Activated CD4-positive, alpha-beta T cell treated with anti-CD3 and anti-CD28 coated beads for 24 hours (primary cell): ENCODE data around the gene FLG2.
"Not testable (repeated sequence)": the region's sequence is repeated elsewhere in the genome, so short reads cannot be mapped to it uniquely, and the experiment has no call there.

Experiments used
- DNase-seq, 2 donors: peaks; one replicate each; pipeline ENCODE4 v3.0.0-alpha.2; 2020; ENCODE audit warnings: low read depth in 2 of 2

FLG2 gene

DNA sequence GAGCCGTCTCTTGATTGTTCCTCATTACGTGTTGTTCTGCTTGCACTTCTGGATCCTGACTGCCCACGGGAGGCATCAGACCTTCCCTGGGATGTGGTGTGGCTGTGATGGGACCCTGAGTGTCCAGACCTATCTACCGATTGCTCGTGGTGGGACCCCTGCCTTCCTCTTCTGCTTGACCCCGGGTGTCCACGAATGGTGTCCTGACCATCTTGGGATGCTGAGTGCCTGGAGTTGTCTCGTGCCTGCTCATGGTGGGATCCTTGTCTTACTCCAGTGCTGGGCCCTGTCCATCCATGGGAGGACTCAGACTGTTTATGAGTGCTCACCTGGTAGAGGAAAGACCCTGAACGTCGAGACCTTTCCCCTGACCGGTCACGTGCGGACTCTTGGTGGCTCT lies 47.6 kb downstream of the FLG2 start:
- DNase-seq, result not testable (repeated sequence)

DNA sequence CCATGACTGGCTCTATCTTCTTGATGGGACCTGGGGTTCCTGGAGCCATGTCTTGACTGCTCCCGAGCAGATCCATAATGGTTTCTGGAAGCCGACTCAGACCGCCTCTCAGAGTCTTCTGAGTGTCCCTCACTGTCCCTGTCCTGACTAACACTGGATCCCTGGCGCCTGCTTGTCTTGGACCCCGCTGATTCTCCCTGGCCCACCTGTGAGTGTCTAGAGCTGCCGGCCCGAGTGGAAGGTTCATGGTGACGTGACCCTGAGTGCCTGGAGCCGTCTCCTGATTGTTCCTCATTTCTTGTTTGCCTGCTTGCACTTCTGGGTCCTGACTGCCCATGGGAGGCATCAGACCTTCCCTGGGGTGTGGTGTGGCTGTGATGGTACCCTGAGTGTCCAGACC lies 49.9 kb downstream of the FLG2 start:
- no peak for DNase-seq

DNA sequence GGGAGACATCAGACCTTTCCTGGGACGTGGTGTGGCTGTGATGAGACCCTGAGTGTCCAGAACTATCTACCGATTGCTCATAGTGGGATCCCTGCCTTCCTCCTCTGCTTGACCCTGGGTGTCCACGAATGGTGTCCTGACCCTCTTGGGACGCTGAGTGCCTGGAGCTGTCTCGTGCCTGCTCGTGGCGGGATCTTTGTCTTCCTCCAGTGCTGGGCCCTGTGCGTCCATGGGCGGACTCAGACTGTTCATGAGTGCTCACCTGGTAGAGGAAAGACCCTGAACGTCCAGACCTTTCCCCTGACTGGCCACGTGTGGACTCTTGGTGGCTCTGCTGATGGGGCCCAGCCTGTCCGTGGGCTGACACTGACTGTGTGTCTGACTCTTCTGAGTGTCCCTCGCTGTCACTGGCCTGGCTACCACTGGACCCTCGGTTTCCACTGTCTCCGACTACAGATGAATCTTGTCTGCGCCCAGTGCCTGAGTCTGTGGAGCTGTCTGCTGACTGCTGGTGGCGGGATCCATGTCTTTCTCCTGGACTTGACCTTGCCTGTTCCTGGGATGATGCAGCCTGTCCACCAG lies 50.4 kb downstream of the FLG2 start:
- DNase-seq, result not testable (repeated sequence)

DNA sequence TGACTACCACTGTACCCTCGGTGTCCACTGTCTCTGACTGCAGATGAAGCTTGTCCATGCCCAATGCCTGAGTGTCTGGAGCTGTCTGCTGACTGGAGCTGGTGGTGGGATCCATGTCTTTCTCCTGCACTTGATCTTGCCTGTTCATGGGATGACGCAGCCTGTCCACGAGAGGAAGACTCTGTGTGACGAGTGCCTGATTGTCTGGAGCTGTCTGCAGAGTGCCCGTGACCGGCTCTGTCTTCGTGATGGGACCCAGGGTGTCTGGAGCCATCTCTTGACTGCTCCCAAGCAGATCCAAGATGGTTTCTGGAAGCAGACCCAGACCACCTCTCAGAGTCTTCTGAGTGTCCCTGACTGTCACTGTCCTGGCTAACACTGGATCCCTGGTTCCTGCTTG lies 51.0 kb downstream of the FLG2 start:
- DNase-seq, result not testable (repeated sequence)

DNA sequence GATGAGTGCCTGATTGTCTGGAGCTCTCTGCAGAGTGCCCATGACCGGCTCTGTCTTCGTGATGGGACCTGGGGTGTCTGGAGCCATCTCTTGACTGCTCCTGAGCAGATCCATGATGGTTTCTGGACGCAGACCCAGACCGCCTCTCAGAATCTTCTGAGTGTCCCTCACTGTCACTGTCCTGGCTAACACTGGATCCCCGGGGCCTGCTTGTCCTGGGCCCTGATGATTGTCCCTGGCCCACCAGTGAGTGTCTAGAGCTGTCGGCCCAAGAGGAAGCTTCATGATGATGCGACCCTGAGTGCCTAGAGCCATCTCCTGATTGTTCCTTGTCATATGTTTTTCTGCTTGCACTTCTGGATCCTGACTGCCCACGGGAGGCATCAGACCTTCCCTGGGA lies 51.8 kb downstream of the FLG2 start:
- not testable (repeated sequence) for DNase-seq

DNA sequence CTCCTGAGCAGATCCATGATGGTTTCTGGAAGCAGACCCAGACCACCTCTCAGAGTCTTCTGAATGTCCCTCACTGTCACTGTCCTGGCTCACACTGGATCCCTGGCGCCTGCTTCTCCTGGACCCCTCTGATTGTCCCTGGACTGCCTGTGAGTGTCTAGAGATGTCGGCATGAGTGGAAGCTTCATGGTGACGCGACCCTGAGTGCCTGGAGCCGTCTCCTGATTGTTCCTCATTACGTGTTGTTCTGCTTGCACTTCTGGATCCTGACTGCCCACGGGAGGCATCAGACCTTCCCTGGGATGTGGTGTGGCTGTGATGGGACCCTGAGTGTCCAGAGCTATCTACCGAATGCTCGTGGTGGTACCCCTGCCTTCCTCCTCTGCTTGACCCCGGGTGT lies 53.7 kb downstream of the FLG2 start:
- DNase-seq, result not testable (repeated sequence)

DNA sequence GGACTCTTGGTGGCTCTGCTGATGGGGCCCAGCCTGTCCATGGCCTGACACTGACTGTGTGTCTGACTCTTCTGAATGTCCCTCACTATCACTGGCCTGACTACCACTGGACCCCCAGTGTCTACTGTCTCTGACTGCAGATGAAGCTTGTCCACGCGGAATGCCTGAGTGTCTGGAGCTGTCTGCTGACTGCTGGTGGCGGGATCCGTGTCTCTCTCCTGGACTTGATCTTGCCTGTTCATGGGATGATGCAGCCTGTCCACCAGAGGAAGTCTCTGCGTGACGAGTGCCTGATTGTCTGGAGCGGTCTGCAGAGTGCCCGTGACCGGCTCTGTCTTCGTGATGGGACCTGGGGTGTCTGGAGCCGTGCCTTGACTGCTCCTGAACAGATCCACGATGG lies 55.0 kb downstream of the FLG2 start:
- DNase-seq, result not testable (repeated sequence)

DNA sequence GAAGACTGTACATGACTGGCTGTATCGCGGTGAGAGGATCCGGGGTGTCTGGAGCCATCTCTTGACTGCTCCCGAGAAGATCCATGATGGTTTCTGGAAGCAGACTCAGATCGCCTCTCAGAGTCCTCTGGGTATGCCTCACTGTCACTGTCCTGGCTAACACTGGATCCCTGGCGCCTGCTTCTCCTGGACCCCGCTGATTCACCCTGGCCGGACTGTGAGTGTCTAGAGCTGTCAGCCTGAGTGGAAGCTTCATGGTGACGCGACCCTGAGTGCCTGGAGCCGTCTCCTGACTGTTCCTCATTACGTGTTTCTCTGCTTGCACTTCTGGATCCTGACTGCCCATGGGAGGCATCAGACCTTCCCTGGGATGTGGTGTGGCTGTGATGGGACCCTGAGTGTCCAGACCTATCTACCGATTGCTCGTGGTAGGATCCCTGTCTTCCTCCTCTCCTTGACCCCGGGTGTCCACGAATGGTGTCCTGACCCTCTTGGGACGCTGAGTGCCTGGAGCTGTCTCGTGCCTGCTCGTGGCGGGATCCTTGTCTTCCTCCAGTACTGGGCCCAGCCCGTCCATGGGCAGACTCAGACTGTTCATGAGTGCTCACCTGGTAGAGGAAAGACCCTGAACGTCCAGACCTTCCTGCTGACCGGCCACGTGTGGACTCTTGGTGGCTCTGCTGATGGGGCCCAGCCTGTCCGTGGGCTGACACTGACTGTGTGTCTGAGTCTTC lies 56.5 kb downstream of the FLG2 start:
- DNase-seq, result not testable (repeated sequence)
